ENCODE data around the gene CDC16.

The CDC16 gene

DNA sequence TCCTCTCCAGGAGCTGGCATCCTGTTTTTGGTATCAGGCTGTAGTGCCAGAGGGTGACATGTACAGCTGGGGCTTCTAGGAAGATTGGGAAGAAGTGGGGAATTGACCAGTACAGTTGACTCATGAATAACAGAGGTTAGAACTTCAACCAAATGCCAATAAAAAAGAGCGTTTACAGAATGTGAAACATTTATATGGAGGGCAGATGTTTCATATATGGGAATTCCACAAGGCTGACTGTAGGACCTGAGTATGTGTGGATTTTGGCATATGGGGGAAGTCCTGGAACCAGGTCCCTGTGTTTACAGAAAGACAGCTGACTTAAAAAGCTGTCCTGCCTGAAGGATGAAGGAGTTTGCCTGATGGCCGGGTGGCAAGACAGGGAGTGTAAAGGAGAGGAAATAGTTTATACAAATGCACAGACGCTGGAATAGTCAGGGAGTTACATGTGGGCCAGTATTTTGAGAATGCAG lies 84.8 kb downstream of the CDC16 start:
- no peak overlapping the region for H2AFZ ChIP-seq (ENCODE audit: low read length)
- H3K27me3 ChIP-seq (ENCODE audit: insufficient read depth, low read length, poor library complexity, severe bottlenecking): no peaks in the 10 kb centered on the region
- TF ChIP-seq EZH2phosphoT487 (IDR thresholded peaks at IDR 0.05; ENCODE audit: borderline replicate concordance): no peak
- TF ChIP-seq, protein P1, sequence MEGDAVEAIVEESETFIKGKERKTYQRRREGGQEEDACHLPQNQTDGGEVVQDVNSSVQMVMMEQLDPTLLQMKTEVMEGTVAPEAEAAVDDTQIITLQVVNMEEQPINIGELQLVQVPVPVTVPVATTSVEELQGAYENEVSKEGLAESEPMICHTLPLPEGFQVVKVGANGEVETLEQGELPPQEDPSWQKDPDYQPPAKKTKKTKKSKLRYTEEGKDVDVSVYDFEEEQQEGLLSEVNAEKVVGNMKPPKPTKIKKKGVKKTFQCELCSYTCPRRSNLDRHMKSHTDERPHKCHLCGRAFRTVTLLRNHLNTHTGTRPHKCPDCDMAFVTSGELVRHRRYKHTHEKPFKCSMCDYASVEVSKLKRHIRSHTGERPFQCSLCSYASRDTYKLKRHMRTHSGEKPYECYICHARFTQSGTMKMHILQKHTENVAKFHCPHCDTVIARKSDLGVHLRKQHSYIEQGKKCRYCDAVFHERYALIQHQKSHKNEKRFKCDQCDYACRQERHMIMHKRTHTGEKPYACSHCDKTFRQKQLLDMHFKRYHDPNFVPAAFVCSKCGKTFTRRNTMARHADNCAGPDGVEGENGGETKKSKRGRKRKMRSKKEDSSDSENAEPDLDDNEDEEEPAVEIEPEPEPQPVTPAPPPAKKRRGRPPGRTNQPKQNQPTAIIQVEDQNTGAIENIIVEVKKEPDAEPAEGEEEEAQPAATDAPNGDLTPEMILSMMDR (conservative IDR thresholded peaks at IDR 0.05; ENCODE audit: low read length): no peak
- H3K9me2 ChIP-seq (replicated peaks; ENCODE audit: low read depth, low read length): no peaks in the 10 kb centered on the region
- peaks cover 63% of the 10 kb centered on the region for H4K20me1 ChIP-seq (ENCODE audit: insufficient read depth, low read length, poor library complexity, severe bottlenecking)
- peaks cover 4% of the 10 kb centered on the region; the same call in 1 of the 2 replicates for H3F3A ChIP-seq (ENCODE audit: low read depth)
- H3K9me3 ChIP-seq (ENCODE audit: insufficient read depth, low read depth, low read length): no peaks in the 10 kb centered on the region
- H3K4me1 ChIP-seq (ENCODE audit: insufficient read depth, low read length, poor library complexity, severe bottlenecking): peaks cover 49% of the 10 kb centered on the region
- H3K79me2 ChIP-seq (ENCODE audit: insufficient read depth, low read length): peaks cover 87% of the 10 kb centered on the region
- peak overlapping the region; percentile 63 for H3K4me3 ChIP-seq (ENCODE audit: low read length, poor library complexity, severe bottlenecking)
- H3K9ac ChIP-seq (ENCODE audit: low read depth, low read length, poor library complexity, severe bottlenecking): peak overlapping the region; percentile 53
- H3K36me3 ChIP-seq (ENCODE audit: insufficient read depth, low read length): peaks cover 33% of the 10 kb centered on the region
- H3K4me2 ChIP-seq (ENCODE audit: low read depth, low read length, poor library complexity, severe bottlenecking): peak overlapping the region; percentile 92

DNA sequence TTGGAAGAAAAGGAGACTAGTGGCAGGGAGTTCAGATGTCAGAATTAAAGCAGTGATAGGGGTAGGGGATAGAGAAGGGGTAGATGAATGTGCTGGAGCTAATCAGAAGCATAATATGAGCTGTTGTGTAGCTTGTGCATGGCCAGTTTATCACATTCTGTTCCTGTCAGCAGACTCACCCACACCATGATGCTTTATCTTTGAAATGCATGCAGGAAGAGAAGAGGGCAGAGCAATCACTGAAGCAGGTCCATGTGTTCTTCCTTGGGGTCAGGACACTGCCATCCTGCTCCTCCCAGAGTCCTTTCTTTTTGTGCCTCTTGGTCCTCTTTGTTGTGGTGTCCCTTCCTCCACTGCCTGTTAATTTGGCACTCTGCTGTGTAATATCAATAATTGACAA lies 85.4 kb downstream of the CDC16 start:
- TF ChIP-seq, protein P1 (conservative IDR thresholded peaks at IDR 0.05; ENCODE audit: low read length): no peak
- TF ChIP-seq EZH2phosphoT487 (IDR thresholded peaks at IDR 0.05; ENCODE audit: borderline replicate concordance): no peak
- peaks cover 39% of the 10 kb centered on the region for H3K36me3 ChIP-seq (ENCODE audit: insufficient read depth, low read length)
- no peak overlapping the region for H2AFZ ChIP-seq (ENCODE audit: low read length)
- no peaks in the 10 kb centered on the region for H3K27me3 ChIP-seq (ENCODE audit: insufficient read depth, low read length, poor library complexity, severe bottlenecking)
- H3K79me2 ChIP-seq (ENCODE audit: insufficient read depth, low read length): peaks cover 87% of the 10 kb centered on the region
- H3K9me2 ChIP-seq (replicated peaks; ENCODE audit: low read depth, low read length): no peaks in the 10 kb centered on the region
- peak overlapping the region; percentile 92 for H3K4me2 ChIP-seq (ENCODE audit: low read depth, low read length, poor library complexity, severe bottlenecking)
- peak overlapping the region; percentile 63 for H3K4me3 ChIP-seq (ENCODE audit: low read length, poor library complexity, severe bottlenecking)
- no peaks in the 10 kb centered on the region for H3K9me3 ChIP-seq (ENCODE audit: insufficient read depth, low read depth, low read length)
- H3F3A ChIP-seq (ENCODE audit: low read depth): no peaks in the 10 kb centered on the region
- peak overlapping the region; percentile 53 for H3K9ac ChIP-seq (ENCODE audit: low read depth, low read length, poor library complexity, severe bottlenecking)
- H4K20me1 ChIP-seq (ENCODE audit: insufficient read depth, low read length, poor library complexity, severe bottlenecking): peaks cover 60% of the 10 kb centered on the region
- H3K4me1 ChIP-seq (ENCODE audit: insufficient read depth, low read length, poor library complexity, severe bottlenecking): peaks cover 50% of the 10 kb centered on the region

DNA sequence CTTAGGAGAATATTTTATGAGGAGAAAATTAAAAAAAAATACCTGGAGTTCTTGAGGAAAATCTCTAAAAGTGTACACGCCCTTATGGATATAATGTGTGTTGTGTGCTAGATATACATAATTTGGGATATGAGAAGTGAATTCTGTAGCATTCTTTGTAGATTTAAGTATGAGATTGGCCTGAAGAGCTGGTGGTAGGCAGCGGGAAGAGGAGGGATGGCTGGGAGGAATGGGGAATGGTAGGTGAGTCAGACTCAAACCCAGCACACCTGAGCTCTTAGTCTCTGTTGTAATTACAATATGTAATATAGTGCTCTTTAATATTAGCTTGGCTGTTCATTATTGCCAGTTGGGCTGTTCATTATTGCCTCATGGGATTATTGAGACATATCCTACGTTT lies 86.6 kb downstream of the CDC16 start:
- Histone ChIP-seq H2AFZ (ENCODE audit: low read length) (no peak overlapping the region), H3K9me2 (replicated peaks; ENCODE audit: low read depth, low read length) (no peaks in the 10 kb centered on the region), H3K9ac (ENCODE audit: low read depth, low read length, poor library complexity, severe bottlenecking) (no peak overlapping the region), H3K36me3 (ENCODE audit: insufficient read depth, low read length) (peaks cover 47% of the 10 kb centered on the region), H3K4me1 (ENCODE audit: insufficient read depth, low read length, poor library complexity, severe bottlenecking) (peaks cover 59% of the 10 kb centered on the region), H3K79me2 (ENCODE audit: insufficient read depth, low read length) (peaks cover 86% of the 10 kb centered on the region), H3K27me3 (ENCODE audit: insufficient read depth, low read length, poor library complexity, severe bottlenecking) (no peaks in the 10 kb centered on the region), H3F3A (ENCODE audit: low read depth) (no peaks in the 10 kb centered on the region), H3K4me2 (ENCODE audit: low read depth, low read length, poor library complexity, severe bottlenecking) (no peak overlapping the region), H4K20me1 (ENCODE audit: insufficient read depth, low read length, poor library complexity, severe bottlenecking) (peaks cover 50% of the 10 kb centered on the region), H3K9me3 (ENCODE audit: insufficient read depth, low read depth, low read length) (no peaks in the 10 kb centered on the region), H3K4me3 (ENCODE audit: low read length, poor library complexity, severe bottlenecking) (no peak overlapping the region)
- TF ChIP-seq, protein P1 (conservative IDR thresholded peaks at IDR 0.05; ENCODE audit: low read length): no peak
- TF ChIP-seq EZH2phosphoT487 (IDR thresholded peaks at IDR 0.05; ENCODE audit: borderline replicate concordance): no peak

Data from Loucy (cell line).